Mesendoderm (in vitro differentiated cells): ENCODE results near the gene SESN1.

Experiments
- DNase-seq: peaks from one replicate; pipeline ENCODE4 v3.0.0; 2013
- H2AK5ac ChIP-seq: 2 replicates; pipeline ENCODE4 v1.6.1; 2013; ENCODE audit warnings: low read length, inconsistent platforms
- H2BK120ac ChIP-seq: 2 replicates; pipeline ENCODE4 v1.6.1; 2013; ENCODE audit warnings: low read depth, mild to moderate bottlenecking, low read length, moderate library complexity, mixed read lengths
- H2BK15ac ChIP-seq: replicated peaks from 2 replicates; pipeline ENCODE4 v1.6.1; 2013; ENCODE audit warnings: low read depth, mild to moderate bottlenecking, moderate library complexity
- H2BK5ac ChIP-seq: 2 replicates; pipeline ENCODE4 v1.6.1; 2013; ENCODE audit warnings: low read length, inconsistent platforms
- H3K18ac ChIP-seq: 2 replicates; pipeline ENCODE4 v1.6.1; 2013; ENCODE audit warnings: mild to moderate bottlenecking, low read length, mixed read lengths
- H3K23ac ChIP-seq: one replicate; pipeline ENCODE4 v1.6.1; 2013; ENCODE audit warnings: low read length
- H3K27ac ChIP-seq: 2 replicates; pipeline ENCODE4 v1.5.1; 2013; ENCODE audit warnings: low read depth, mild to moderate bottlenecking, inconsistent platforms, low read length, moderate library complexity
- H3K27me3 ChIP-seq: 2 replicates; pipeline ENCODE4 v1.6.1; 2013; ENCODE audit warnings: low read length, control low read depth, mild to moderate bottlenecking, inconsistent platforms; ENCODE audit not compliant: insufficient read depth, poor library complexity
- H3K36me3 ChIP-seq: 2 replicates; pipeline ENCODE4 v1.6.1; 2013; ENCODE audit warnings: low read length, inconsistent platforms; ENCODE audit not compliant: control insufficient read depth, insufficient read depth
- H3K4ac ChIP-seq: one replicate; pipeline ENCODE4 v1.6.1; 2013; ENCODE audit warnings: low read depth, mild to moderate bottlenecking, low read length, moderate library complexity
- H3K4me1 ChIP-seq: 2 replicates; pipeline ENCODE4 v1.6.1; 2013; ENCODE audit warnings: low read depth, low read length, inconsistent platforms; ENCODE audit not compliant: control insufficient read depth
- H3K4me2 ChIP-seq: 2 replicates; pipeline ENCODE4 v1.6.1; 2013; ENCODE audit warnings: low read length
- H3K4me3 ChIP-seq: 2 replicates; pipeline ENCODE4 v1.5.1; 2013; ENCODE audit warnings: mild to moderate bottlenecking, low read length
- H3K56ac ChIP-seq: one replicate; pipeline ENCODE4 v1.6.1; 2013; ENCODE audit warnings: low read length
- H3K79me1 ChIP-seq: 2 replicates; pipeline ENCODE4 v1.6.1; 2013; ENCODE audit warnings: low read length, inconsistent platforms
- H3K79me2 ChIP-seq: 2 replicates; pipeline ENCODE4 v1.6.1; 2013; ENCODE audit warnings: mild to moderate bottlenecking, low read length; ENCODE audit not compliant: control insufficient read depth, insufficient read depth
- H3K9ac ChIP-seq: 2 replicates; pipeline ENCODE4 v1.6.1; 2013; ENCODE audit warnings: low read length, inconsistent platforms
- H4K5ac ChIP-seq: one replicate; pipeline ENCODE4 v1.6.1; 2013; ENCODE audit warnings: low read length
- H4K8ac ChIP-seq: one replicate; pipeline ENCODE4 v1.6.1; 2013; ENCODE audit warnings: low read depth, mild to moderate bottlenecking, control low read depth, low read length, moderate library complexity
- whole genome bisulfite sequencing: extraction: QIAGEN DNeasy Blood & Tissue Kit; methylation state at CpG from one replicate; pipeline ENCODE4 v1.1.7; 2013; ENCODE audit warnings: low lambda C conversion rate, missing lambda C conversion rate; ENCODE audit not compliant: insufficient coverage; ENCODE audit errors: extremely low coverage; 5-methylcytosine and 5-hydroxymethylcytosine counted together

Gene SESN1

DNA sequence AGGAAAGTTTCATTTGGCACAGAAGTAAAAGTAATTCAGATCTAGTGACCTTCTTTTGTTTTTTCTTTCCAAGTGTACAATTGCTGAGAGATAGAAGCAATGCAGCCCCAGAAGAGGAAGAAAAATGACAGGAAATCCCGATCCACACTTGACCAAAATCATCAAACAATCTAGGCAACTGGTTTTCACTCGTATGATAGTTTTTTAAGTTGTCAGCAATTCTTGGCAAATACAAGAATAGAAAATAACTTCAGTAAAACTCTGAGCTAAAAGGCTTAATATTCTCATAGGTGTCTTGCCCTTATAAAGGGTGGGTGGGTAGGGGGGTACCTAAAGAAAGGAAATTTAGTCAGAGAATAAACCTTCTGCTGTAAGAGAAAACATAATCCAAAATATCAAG is 36.0 kb downstream of the SESN1 start:
- Histone ChIP-seq H3K56ac (no peak overlapping the region), H3K18ac (no peak overlapping the region), H3K9ac (no peak overlapping the region), H2BK5ac (no peak overlapping the region), H3K4me3 (no peak overlapping the region), H3K4ac (no peak overlapping the region), H2AK5ac (no peak overlapping the region), H3K27me3 (no peaks in the 10 kb centered on the region), H2BK120ac (no peak overlapping the region), H3K23ac (no peak overlapping the region), H3K36me3 (no peaks in the 10 kb centered on the region), H4K8ac (no peak overlapping the region), H3K79me2 (no peaks in the 10 kb centered on the region), H2BK15ac (no peak overlapping the region), H3K27ac (no peak overlapping the region), H4K5ac (no peak overlapping the region), H3K4me1 (no peaks in the 10 kb centered on the region), H3K79me1 (no peaks in the 10 kb centered on the region), H3K4me2 (no peak overlapping the region)
- no CpG with 5 or more reads among the region's 2 CpGs for WGBS
- no peak for DNase-seq

DNA sequence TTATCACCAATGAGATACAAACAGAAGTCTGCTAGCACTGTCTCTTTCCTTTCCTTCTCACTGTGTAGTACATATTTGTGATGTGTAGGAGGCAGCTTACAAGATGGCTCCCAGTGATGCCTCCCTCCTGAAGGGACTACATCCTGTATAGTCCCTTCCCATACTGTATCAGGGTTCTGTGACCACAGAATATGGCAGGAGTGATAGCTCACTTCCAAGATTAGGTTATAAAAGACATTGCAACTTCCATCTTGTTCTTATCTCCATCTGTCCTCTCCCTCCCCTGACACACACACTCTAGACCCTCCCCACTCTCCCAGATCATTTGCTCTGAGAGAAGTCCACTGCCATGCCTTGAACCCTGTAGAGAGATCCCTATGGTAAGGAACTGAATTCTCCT is 38.0 kb downstream of the SESN1 start:
- H3K23ac ChIP-seq = no peak overlapping the region
- no peak overlapping the region for H2BK120ac ChIP-seq
- no peak overlapping the region for H4K5ac ChIP-seq
- no peaks in the 10 kb centered on the region for H3K79me2 ChIP-seq
- H3K79me1 ChIP-seq = no peaks in the 10 kb centered on the region
- no peaks in the 10 kb centered on the region for H3K36me3 ChIP-seq
- H2AK5ac ChIP-seq = no peak overlapping the region
- H4K8ac ChIP-seq = no peak overlapping the region
- no peak overlapping the region for H3K4ac ChIP-seq
- no peak overlapping the region for H3K4me2 ChIP-seq
- H3K9ac ChIP-seq = no peak overlapping the region
- H3K4me1 ChIP-seq = peaks cover 3% of the 10 kb centered on the region
- no peak overlapping the region for H3K18ac ChIP-seq
- no peak for DNase-seq
- no peak overlapping the region for H3K4me3 ChIP-seq
- H3K27me3 ChIP-seq = no peaks in the 10 kb centered on the region
- no peak overlapping the region for H2BK5ac ChIP-seq
- H3K56ac ChIP-seq = no peak overlapping the region
- no peak overlapping the region for H3K27ac ChIP-seq
- no peak overlapping the region for H2BK15ac ChIP-seq

DNA sequence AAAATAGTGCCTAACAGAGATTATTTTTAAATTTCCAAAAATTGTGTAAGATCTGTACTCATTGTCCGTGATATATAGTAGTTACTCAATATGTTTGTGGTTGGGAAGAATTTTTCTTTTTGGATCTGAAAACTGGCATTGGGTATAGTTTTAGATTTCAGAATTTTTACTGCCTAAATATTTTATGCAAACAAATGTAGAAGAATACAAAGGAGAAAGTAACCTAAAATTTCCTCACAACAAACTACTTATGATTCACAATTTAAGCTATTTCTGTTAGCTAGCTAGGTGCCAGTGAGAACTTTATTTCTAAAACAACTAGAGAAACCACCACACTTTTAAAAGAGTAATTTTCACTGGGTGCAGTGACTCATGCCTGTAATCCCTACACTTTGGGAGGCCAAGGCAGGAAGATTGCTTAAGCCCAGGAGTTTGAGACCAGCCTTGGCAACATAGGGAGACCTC is 38.8 kb downstream of the SESN1 start:
- Histone ChIP-seq H3K18ac (no peak overlapping the region), H4K8ac (no peak overlapping the region), H3K23ac (no peak overlapping the region), H3K4me3 (no peak overlapping the region), H2BK120ac (no peak overlapping the region), H3K27ac (no peak overlapping the region), H3K79me2 (no peaks in the 10 kb centered on the region), H3K56ac (no peak overlapping the region), H2BK15ac (no peak overlapping the region), H3K4me2 (no peak overlapping the region), H3K36me3 (no peaks in the 10 kb centered on the region), H3K4me1 (peaks cover 3% of the 10 kb centered on the region), H4K5ac (no peak overlapping the region), H2BK5ac (no peak overlapping the region), H3K4ac (no peak overlapping the region), H3K9ac (no peak overlapping the region), H3K27me3 (no peaks in the 10 kb centered on the region), H3K79me1 (no peaks in the 10 kb centered on the region), H2AK5ac (no peak overlapping the region)
- no CpG with 5 or more reads among the region's 1 CpG for WGBS
- DNase-seq = no peak

DNA sequence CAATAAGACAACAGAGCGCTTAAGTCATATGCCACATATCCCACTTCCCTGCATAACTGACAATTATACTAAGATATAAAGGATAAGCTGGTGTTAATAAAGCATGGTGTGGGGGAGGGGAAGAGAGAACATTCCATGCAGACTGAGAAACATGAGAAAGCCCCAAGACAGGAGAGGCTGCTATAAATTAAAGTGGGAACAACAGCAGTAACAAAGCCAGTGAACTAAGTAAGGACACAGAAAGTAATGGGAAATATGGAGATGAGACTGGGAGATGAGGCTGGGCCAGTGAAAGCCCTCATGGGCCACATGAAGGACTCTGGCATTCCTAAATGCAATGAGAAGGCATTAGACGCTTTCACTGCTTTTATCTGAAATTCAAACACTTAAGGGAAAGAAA is 41.3 kb downstream of the SESN1 start:
- H3K79me2 ChIP-seq = no peaks in the 10 kb centered on the region
- H3K56ac ChIP-seq = no peak overlapping the region
- no peak overlapping the region for H3K9ac ChIP-seq
- no peak overlapping the region for H3K4me3 ChIP-seq
- WGBS = no CpG with 5 or more reads among the region's 2 CpGs
- H3K4ac ChIP-seq = no peak overlapping the region
- H2BK15ac ChIP-seq = no peak overlapping the region
- no peak overlapping the region for H3K18ac ChIP-seq
- no peak overlapping the region for H4K5ac ChIP-seq
- no peak overlapping the region for H2BK120ac ChIP-seq
- peaks cover 3% of the 10 kb centered on the region for H3K4me1 ChIP-seq
- H3K27ac ChIP-seq = no peak overlapping the region
- peak; percentile 40 for DNase-seq
- H4K8ac ChIP-seq = no peak overlapping the region
- no peak overlapping the region for H3K4me2 ChIP-seq
- no peaks in the 10 kb centered on the region for H3K36me3 ChIP-seq
- no peak overlapping the region for H3K23ac ChIP-seq
- no peaks in the 10 kb centered on the region for H3K27me3 ChIP-seq
- no peaks in the 10 kb centered on the region for H3K79me1 ChIP-seq
- H2BK5ac ChIP-seq = no peak overlapping the region
- no peak overlapping the region for H2AK5ac ChIP-seq

DNA sequence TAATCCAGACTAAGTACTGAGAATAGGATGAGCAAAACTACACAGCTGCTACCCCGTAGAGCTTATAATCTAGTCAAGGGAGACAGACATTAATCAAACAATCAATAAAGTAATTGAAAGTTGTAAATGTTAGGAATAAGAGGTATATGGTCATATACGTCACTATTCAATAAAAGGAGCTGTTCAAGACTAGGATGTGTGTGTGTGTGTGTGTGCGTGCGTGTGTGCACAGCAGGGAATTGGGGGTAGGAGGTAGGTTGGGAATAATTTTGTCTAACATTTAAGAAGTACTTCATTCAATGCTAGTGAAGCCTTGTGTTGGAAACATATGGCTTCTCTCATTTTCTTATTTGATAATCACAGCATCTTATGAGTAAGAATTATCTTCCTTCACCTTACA is 41.8 kb downstream of the SESN1 start:
- no peaks in the 10 kb centered on the region for H3K79me2 ChIP-seq
- no peak overlapping the region for H2BK120ac ChIP-seq
- no peak overlapping the region for H3K56ac ChIP-seq
- no peak overlapping the region for H2BK5ac ChIP-seq
- no peaks in the 10 kb centered on the region for H3K79me1 ChIP-seq
- no peak overlapping the region for H2BK15ac ChIP-seq
- H3K36me3 ChIP-seq = no peaks in the 10 kb centered on the region
- H3K27me3 ChIP-seq = no peaks in the 10 kb centered on the region
- H3K4me1 ChIP-seq = peaks cover 3% of the 10 kb centered on the region
- H3K9ac ChIP-seq = no peak overlapping the region
- WGBS = no CpG with 5 or more reads among the region's 4 CpGs
- no peak overlapping the region for H3K18ac ChIP-seq
- DNase-seq = no peak
- no peak overlapping the region for H2AK5ac ChIP-seq
- H4K8ac ChIP-seq = no peak overlapping the region
- H3K23ac ChIP-seq = no peak overlapping the region
- no peak overlapping the region for H3K4me3 ChIP-seq
- H4K5ac ChIP-seq = no peak overlapping the region
- H3K27ac ChIP-seq = no peak overlapping the region
- no peak overlapping the region for H3K4me2 ChIP-seq
- H3K4ac ChIP-seq = no peak overlapping the region

GRCh38 chr6:109052018-109052651 is 42.5 kb downstream of the SESN1 start:
- no peak overlapping the region for H4K5ac ChIP-seq
- no peak overlapping the region for H3K4ac ChIP-seq
- H3K27me3 ChIP-seq = no peaks in the 10 kb centered on the region
- no peak overlapping the region for H3K56ac ChIP-seq
- no peak overlapping the region for H3K4me3 ChIP-seq
- no peaks in the 10 kb centered on the region for H3K79me1 ChIP-seq
- no peak overlapping the region for H3K9ac ChIP-seq
- H3K23ac ChIP-seq = no peak overlapping the region
- H3K18ac ChIP-seq = no peak overlapping the region
- H3K27ac ChIP-seq = no peak overlapping the region
- no peak overlapping the region for H2BK120ac ChIP-seq
- H3K4me1 ChIP-seq = peaks cover 3% of the 10 kb centered on the region
- H3K4me2 ChIP-seq = no peak overlapping the region
- H2AK5ac ChIP-seq = no peak overlapping the region
- no peak for DNase-seq
- no peak overlapping the region for H4K8ac ChIP-seq
- no peaks in the 10 kb centered on the region for H3K79me2 ChIP-seq
- H2BK15ac ChIP-seq = no peak overlapping the region
- no peaks in the 10 kb centered on the region for H3K36me3 ChIP-seq
- H2BK5ac ChIP-seq = no peak overlapping the region
